Choroid plexus epithelial cell (primary cell): Measurements from ENCODE around the gene STK26.

Experiments
- DNase-seq: peaks from one replicate; pipeline ENCODE4 v3.0.0-alpha.2; 2010; ENCODE audit warnings: low read depth
- H3K4me3 ChIP-seq: 2 replicates; pipeline ENCODE4 v1.5.1; 2011; ENCODE audit warnings: low read depth, mild to moderate bottlenecking, control low read depth, low read length, moderate library complexity
- TF ChIP-seq, protein P1 (sequence below): conservative IDR thresholded peaks from 2 replicates; pipeline ENCODE4 v1.5.1; 2011; ENCODE audit warnings: low read depth, mild to moderate bottlenecking, control low read depth, inconsistent platforms, low read length, moderate library complexity

Gene STK26

DNA sequence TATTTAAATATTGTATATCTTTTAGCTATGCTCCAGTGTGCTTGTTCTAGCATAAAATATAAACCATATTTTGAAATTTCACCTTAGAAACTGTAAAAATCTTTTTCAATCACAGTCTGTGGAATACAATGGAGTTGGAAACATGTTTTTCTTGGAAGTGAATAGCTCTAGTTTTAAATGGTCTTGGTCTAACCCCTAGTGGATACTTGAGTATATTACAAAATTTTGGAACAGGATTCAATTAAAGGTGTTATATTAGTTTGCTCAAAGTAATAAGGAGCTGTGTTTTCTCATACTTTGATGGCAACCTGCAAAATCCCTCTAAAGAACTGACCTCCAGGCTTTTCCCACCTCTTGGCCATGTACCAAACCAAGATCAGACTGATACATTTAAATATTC is 48.2 kb downstream of the STK26 start:
- H3K4me3 ChIP-seq, result no peak overlapping the region
- DNase-seq, result peak; percentile 27
- TF ChIP-seq, protein P1, sequence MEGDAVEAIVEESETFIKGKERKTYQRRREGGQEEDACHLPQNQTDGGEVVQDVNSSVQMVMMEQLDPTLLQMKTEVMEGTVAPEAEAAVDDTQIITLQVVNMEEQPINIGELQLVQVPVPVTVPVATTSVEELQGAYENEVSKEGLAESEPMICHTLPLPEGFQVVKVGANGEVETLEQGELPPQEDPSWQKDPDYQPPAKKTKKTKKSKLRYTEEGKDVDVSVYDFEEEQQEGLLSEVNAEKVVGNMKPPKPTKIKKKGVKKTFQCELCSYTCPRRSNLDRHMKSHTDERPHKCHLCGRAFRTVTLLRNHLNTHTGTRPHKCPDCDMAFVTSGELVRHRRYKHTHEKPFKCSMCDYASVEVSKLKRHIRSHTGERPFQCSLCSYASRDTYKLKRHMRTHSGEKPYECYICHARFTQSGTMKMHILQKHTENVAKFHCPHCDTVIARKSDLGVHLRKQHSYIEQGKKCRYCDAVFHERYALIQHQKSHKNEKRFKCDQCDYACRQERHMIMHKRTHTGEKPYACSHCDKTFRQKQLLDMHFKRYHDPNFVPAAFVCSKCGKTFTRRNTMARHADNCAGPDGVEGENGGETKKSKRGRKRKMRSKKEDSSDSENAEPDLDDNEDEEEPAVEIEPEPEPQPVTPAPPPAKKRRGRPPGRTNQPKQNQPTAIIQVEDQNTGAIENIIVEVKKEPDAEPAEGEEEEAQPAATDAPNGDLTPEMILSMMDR, result no peak

DNA sequence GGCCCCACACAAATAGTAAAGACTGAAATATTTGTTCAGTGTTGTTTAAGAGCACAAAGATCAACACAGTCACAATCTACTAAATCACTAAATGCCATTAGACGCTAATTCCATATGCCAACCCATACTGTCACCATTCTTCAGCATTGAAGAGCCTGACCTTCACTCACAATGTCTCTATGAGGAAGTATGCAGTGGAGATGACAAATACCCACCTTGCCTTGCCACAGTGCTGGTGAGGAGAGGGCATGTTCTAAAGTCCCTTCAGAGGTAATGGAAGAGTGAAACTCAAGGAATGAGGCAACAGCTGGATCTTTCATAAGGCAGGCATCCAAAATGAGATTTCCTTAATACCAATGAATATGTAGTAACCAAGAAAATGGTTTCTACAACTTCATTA is 54.3 kb downstream of the STK26 start:
- TF ChIP-seq, protein P1, result no peak
- no peak overlapping the region for H3K4me3 ChIP-seq
- no peak for DNase-seq

DNA sequence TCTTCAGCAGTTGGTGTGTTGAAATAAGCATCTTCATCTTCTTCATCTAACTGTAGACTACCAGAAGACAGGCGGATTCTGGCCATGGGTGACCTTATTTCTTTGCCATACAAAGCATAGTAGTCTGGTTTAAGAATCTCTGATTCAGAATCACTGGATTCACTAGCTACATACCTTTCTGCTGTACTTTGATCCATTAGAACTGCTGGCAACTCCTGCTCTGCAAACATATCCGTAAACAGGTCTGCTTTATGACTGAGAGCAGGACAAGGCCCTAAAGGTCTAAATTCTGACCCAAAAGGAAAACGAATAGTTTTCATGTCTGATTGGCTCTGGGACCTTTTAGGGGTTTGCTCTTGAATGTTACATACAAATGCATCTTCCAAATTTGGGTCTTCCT is 54.8 kb downstream of the STK26 start:
- no peak overlapping the region for H3K4me3 ChIP-seq
- TF ChIP-seq, protein P1, result no peak
- DNase-seq, result no peak

DNA sequence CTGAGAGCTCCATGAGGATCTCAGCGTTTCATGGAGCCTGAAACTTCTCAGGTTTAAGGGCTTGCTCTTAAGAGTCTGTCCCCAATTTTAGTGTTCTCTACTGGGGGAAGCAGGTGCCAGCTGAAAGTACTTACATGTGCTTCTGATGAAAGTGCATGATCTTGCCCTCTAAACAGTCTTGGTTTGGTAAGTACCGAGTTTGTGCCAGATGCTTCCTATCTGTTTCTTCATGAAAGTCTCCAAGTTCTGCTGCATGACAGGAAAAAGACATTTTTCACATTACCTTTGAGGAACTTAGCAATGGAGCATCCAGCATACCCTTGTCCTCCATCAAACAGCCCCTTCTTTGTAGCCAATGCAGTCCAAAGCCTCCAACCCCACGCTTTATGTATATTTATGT is 62.7 kb downstream of the STK26 start:
- H3K4me3 ChIP-seq, result no peak overlapping the region
- TF ChIP-seq, protein P1, result no peak
- DNase-seq, result no peak

DNA sequence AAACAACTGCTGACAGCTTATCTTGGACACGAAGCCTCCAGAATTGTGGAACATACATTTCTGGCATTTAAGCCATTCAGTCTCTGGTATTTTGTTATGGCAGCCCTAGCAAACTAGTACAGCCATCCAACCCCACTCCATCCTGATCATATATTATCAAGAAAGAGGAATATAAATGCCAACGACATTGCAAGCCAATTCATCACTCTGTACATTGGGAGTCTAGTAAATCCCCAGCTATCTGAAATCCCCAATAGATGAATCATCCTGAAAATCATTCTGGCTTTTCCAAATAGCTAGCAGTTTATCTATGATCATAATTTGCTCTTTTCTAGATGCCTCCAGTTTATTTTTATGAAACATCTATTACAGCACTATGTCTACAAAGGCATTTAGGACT is 63.6 kb downstream of the STK26 start:
- peak; percentile 13 for DNase-seq
- no peak overlapping the region for H3K4me3 ChIP-seq
- TF ChIP-seq, protein P1, result no peak

DNA sequence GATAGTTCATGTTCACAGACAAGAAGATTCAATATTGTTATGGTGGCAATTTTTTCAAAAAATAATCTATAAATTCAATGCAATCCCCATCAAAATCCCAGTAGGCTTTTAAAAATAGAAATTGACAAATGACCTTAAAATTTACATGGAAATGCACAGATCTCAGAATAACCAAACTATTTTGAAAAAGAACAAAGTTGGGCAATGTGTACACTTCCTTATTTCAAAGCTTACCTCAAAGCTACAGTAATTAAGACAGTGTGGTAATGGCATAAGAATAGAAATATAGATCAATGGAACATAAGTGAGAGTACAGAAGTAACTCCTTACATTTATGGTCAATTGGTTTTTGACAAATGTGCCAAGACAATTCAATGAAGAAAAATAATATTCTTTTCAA is 65.8 kb downstream of the STK26 start:
- DNase-seq, result no peak
- TF ChIP-seq, protein P1, result no peak
- no peak overlapping the region for H3K4me3 ChIP-seq

DNA sequence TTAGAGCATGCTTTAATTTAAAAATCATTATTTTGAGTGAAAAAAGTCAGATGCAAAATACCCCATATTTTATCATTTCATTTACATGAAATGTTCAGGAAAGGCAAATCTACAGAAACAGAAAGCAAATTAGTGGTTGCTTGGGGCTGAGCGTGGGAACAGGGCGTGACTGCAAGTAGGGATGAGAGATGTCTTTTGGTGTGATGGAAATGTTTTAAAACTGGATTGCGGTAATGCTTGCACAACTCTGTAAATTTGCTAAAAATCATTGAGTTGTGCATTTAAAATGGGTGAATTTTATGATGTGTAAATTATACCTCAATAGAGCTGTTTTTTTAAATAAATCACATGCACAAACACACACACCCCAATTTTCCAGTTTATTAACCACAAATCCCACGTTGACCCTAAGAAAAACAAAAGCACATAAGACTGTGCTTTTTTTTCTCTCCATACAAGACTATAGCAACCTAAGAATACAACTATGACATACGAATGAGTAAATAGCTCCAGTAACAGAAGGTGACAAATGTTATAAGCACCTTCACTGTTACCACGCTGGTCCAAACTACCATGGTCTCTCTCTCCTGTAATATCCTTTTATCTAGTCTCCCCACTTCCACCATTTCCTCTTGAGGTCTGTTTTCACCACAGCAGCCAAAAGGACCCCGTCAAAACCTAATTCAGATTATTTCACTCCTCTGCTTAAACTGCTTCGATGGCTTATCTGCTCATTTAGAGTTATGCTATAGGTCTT is 67.5 kb downstream of the STK26 start:
- DNase-seq, result no peak

More for the DNA sequence above, 67.5 kb downstream of the STK26 start:
- no peak overlapping the region for H3K4me3 ChIP-seq
- TF ChIP-seq, protein P1, result no peak
